C1 segment of cervical spinal cord (tissue), 14 donors: ENCODE measurements around the gene ASB15.
"Not testable (repeated sequence)": the region's sequence is repeated elsewhere in the genome, so short reads cannot be mapped to it uniquely, and the experiment has no call there.

Experiments used
- DNase-seq, 14 donors: peaks; one replicate each; lab custom pipeline; 2025; lab: John Stamatoyannopoulos, UW

The ASB15 gene

DNA sequence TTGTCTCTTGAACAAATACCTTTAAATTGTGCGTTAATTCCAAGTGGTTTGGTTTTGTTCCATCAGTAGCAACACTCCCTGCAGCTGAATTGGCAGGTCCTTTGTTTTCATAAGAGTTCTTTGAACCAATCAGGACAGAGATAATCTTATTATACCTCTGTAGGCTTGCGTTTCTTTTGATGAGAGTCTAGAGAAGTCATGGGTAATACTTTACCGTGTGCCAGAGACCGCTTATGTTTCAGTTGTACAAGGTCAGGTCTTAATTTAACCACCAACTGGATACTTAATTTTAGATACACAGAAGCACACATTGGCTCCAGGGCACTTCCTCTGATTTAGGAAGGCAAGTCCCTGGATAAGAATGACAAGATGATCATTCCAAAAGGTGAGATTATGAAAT is at the start of gene ASB15:
Gene ASB15, plus strand, starts transcription at position 292 of the 400 bp plus-strand sequence. CDS start 12,682 bp downstream, outside the sequence.
- DNase-seq: peak in 1 of 14 donors; percentile 2

DNA sequence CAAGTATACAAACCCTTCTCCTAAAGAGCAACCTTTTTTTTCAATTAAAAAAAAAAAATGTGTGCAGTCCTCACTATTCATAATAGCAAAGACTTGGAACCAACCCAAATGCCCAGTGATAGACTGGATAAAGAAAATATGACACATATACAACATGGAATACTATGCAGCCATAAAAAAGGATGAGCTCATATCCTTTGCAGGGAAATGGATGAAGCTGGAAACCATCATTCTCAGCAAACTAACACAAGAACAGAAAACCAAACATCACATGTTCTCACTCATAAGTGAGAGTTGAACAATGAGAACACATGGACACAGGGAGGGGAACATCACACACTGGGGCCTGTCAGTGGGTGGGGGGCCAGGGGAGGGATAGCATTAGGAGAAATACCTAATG is 49.5 kb upstream of the ASB15 start:
- DNase-seq: not testable (repeated sequence)

DNA sequence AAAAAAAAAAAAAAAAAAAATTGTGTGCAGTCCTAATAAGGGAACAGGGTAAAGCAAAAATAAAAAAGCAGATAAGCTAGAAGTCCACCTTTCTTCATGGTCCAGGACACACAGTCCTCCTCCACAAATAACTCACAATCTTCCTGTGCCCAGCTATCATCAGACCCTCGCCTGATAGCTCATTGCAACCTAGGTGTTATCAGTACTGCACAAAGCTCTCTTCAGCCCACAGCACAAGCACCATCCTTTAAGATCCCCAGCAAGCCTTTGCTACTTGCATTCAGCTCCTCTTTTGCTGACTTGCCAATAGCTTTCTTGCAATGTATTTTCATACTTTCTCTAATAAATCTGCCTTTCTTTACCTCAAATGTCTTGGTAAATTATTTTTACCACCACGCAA is 49.0 kb upstream of the ASB15 start:
- DNase-seq: no peak

DNA sequence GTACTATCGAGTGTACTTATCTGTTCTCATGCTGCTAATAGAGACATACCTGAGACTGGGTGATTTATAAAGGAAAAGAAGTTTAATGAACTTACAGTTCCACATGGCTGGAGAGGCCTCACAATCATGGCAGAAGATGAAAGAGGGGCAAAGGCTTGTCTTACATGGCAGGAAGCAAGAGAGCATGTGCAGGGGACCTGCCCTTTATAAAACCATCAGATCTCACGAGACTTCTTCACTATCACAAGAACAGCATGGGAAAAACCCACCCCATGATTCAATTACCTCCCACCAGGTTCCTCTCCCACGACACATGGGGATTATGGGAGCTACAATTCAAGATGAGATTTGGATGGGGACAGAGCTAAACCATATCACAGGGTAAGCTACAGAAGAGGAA is 48.5 kb upstream of the ASB15 start:
- no peak for DNase-seq

DNA sequence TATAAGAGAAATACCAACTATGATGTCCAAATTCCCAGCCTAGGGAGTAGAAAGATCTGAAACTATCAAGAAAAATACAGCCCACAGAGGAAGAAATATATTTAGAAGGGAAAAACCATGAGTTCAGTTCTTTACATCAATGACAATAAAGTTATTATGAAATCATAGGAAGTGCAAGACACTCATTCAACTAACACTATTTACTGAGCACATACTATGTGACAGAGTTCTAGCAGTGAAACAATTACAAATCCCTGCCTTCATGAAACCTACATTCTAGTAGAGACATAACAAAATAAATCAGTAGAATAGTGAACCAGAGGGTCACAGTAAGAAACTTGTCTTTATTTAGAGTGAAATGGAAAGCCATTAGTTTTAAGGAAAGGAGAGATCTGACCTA is 46.1 kb upstream of the ASB15 start:
- no peak for DNase-seq

DNA sequence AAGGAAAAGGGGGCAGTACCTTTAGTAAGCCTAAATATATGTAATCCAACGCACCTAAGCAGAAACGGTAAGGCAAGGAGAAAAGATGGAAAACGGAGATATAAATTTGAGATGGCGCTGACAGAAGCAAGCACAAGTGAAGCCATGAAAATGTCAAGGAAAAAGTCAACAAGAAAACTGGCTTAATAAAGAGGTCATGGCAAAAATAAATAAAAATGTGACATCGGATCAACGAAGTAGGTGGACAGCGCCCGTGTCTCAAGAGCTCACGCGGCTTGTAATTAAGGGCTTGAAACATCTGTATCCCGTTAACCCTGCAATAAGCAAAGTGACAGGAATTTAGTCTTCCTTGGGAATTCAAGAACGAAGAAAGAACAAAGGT is 44.6 kb upstream of the ASB15 start:
- DNase-seq: no peak

DNA sequence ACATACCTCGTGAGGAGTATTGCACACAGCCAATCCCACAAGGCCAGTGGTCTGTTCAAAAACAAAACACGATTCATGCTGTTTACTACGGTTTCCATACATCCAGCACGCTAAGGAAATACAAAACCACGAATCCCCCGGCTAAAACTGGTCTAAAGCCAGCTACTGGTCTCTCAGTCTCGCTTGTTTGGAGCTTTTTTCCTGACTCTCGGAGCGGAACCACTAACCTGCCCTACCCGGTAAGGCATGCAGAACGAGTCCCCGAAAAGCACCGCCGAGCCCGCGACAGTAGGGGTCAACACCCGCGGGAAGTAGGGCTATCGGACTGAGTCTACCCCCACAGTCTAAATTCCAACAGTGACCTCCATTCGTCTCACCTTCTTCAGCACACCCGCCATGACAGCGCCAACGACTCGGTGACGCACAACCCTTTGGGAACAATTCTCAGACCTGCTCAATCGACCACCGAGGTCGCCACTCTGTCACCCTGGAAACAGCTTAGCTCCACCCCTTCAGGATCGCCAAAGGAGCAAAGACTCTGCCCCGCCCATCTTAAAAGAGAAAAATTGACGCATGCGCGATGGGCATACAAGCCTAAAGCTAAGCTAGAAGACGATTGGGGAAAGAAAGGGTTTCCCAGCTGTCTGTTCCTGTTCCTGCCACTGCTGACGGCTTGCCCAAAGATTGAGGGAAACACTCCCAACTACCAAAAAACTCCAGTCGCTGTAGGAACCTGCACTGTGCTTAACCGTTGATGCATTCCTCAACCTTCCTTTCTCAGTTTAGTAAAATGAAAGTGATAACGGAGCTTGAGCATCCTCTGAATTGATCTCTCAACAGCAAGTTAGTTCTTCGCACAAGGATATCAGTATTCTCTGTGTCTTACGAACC is 44.0 kb upstream of the ASB15 start, which contains the start of gene NDUFA5:
Gene NDUFA5, minus strand, starts transcription at position 421 of the 891 bp plus-strand sequence. Its CDS starts 23 bp downstream, at position 398.
- DNase-seq: peak; percentile 60 to 99 (median 96)

DNA sequence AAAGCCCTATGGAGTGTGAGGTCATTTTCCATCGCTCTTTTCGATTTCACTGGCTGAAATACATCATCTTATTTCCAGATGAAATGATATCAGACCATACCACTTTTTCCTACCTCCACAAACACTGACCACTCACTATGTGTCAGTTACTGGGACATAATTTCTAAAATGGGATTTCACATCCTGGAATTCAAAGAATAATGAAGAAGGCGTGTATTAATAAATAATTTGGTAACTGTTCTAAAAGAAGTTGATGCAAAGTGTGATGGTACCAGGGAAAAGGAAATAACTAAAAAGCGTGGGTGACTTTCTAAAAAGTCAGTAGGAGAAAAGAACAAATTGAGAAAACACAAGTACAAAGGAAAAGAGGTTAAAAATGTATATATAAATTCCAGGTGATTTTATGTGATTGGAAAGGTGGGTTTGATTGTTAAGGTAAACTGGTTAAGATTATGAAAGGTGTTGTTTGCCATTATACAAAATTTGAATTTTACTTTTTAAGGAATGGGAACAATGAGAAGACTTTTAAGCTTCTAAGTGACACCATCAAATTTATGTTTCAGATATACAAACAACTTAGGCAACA is 43.2 kb upstream of the ASB15 start:
- no peak for DNase-seq

DNA sequence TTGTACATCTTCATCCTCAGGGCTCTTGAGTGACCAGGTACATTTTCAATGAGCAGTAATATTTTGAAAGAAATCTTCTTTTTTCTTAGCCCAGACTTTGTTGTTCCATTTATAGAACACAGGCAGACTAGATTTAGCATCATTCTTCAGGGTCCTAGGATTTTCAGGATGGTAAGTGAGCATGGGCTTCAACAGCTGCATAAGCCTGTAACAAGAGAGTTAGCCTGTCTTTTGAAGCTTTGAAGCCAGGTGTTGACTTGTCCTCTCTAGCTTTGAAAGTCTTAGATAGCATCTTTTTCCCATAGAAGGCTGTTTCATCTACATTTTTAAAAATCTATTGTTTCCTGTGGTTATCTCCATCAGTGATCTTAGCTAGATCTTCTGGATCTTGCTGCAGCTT is 39.5 kb upstream of the ASB15 start:
- no peak for DNase-seq

DNA sequence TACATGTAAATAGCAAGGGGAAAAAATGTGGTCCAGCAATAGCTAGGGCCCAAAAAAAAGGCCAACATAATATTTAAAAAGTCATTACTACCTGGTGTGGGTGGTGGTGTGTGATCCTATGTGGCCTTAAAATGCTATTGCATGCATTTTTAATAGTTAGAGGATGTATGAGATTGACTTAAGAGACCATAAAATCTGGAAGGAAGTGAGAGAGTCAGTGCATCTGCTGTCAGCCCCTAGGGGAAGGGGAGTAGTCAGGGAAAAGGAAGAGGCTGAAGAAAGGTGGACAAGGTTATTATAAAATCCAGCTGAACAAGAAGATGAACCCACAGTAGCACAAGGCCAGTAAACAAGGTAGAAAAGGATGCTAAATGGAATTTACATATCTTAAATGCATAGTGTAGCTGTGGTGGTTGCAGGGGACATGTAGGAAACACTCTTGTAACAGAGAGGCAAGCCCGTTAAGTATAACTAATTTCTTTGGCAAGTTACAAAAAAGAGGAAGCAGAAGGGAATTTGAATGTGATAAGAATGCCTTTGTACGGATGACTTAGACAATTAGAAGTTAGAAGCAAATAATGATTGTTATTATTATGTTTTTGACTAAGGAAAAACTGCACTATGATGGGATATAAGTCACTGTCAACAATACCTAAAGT is 32.1 kb upstream of the ASB15 start:
- no peak for DNase-seq

DNA sequence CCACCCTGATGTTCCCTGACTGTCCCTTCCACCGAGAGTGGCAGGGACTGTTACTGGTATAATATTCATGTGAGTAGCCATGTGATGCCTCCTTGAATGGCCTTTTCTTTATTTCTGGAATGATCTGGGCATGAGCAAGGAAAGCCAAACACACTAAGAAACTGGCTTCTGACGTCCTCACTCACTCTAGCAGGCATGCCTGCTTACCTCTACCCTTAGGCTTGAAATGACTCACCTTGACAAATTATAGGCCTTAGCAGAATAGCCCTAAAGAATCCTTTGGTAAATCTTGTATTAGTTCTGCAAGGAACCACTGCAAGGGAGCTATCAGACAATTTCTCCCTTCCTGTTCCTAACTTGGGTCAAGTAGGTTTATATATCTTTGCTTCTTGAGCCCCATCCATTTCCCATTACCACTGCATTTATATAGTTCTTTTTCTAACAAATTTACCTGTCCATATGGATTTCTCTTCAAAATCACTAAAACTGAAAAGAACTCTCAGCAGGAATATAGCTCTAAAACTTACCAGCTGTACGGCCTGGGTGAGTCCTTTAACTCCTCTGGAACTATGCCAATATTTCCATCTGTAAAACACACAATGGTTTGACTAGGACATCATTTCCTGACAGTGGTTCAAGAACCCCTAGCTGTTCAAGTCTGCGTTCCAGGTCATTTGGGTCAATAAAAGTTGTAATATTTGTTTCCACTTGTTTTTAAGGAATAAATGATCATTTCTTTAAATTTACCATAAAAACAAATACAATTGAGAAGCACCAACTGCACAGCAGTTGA is 31.0 kb upstream of the ASB15 start:
- no peak for DNase-seq

DNA sequence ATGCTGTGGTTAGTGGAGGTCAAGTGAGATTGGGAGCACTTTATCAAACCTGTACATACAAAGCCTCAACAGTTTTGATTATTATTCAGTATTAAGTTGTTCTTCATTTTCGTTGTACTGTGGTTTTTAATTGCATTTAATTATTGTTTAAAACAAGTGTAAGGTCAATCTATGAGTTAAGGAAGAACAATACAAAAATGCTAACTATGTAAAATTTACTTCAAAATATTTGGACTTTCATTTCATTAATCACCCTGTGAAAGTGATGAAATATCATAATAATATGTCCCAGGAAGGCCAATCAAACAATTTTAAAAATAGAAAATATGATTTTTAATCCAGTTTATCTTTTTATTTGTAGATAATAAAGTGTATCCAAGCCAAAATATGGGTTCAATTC is 30.4 kb upstream of the ASB15 start:
- DNase-seq: no peak

DNA sequence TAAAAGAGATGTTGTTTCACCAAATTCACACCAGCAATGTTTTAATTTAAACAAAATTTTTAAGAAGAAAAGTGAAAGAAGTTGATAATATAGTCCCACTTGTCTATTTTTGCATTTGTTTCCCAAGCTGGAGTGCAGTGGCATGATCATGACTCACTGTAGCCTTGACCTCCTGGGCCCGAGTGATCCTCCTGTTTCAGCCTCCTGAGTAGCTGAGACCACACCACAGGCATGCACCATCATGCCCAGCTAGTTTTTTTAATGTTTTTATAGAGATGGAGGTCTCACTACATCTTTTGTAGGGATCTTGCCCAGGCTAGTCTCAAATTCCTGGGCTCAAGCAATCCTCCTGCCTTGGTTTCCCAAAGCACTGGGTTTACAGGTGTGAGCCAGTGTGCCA is 29.9 kb upstream of the ASB15 start:
- no peak for DNase-seq

DNA sequence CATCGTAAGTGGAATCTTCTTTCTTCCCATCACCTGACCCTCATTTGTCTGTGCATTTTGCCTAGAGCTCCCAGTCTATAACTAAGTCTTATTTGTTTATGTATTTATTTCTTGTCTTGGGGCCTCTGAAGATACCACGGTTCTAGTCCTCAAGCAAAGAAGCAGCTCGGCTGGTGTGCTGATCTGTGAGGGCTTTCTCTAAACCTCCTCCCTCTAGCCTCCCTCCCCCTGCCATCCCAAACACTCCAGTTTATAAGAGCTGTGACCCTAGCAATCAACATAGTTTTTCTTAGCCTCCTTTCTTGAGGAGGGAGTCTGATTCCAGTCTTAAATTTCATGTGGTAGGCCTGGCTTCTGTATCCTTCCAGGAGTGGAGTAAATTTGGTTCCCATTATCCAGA is 28.3 kb upstream of the ASB15 start:
- DNase-seq: no peak

DNA sequence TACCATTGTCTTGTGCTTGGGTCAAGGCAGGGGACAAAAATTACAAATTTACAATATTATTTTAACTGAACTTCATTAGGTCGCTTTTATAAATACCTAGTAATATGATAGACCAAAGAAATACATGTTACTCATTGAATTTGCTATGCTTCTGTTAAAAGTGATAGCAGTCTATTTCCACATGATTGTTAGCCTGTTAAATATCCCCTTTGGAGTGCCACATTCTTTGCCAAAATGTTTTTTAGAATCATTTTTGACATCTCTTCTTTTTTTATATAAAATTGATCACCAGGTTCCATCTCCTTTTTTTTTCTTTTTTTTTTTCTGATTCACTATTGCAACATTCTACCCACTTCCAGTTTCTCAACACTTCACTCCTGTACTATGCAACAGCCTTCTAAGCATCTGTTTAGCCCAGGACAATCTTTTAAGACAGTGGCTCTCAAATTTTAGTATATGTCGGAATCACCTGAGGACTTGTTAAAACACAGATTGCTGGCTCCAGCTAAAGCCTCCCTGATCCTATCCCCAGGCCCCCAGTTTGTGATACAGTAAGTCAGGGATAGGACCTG is 27.6 kb upstream of the ASB15 start:
- DNase-seq: no peak

DNA sequence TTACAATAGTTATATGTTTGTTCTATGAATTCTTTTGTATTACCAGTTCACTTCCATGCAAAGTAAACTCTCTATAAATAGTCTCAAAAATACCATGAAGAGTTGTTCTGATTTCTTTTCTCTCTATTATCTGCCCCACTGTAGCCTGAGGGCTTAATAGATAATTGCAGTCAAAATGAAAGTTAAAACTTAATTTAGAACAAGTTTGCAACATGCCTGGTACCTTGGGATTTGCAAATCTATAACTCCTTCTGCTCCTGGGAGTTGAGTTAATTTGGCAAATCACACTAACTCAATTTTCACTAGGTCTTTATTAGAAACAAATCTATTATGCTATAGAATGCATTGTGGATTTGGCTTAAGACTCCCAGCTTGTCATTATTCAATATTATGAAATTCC is 22.2 kb upstream of the ASB15 start:
- no peak for DNase-seq

DNA sequence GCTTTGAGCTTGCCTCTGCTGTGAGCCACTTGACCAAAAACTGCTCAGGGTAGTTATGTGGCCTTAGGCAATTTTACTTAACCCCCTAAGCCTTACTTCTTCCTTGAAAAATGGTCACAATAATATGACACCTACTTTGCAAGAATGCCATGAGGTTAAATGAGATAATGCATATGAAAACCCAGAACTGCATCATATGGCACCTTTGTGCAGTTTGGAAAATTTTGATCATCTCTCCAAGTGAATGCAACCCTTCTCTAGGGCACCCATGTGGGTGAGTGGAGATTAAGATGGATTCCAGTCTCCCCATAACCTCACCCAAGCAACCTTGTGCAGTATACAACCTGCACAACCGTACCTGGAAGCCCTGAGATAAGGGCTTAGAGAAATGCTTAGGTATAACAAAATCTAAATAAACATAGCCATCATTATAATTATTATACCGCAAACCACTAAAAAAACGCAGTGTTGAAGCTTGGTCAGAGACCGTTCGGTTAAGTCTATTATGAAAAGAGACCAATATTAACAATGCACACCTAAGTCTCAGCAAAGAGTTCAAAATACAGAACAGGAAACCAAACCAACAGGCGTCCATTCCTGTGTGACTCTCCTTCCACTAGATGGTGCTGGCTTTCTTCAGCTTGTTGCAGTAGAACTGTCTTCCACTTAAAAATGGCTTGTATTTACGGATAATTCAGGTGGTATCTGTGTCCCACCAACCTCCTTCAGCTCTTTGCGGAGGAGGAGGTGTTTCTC is 21.0 kb upstream of the ASB15 start:
- peak in 1 of 14 donors; percentile 1 for DNase-seq

DNA sequence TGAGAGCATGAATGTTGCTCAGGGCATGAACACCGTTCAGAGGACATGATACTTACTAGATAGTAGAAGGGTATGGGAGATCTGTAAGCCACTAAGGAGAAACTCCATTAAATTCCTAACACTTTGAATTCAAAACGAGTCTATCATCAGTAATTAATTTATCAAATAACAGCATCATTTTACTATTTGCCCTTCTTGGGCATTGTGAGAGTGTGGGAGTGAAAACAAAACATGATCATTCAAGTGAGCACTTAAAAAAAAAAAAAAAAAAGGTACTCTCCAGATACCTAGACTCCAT is 20.5 kb upstream of the ASB15 start:
- DNase-seq: no peak

DNA sequence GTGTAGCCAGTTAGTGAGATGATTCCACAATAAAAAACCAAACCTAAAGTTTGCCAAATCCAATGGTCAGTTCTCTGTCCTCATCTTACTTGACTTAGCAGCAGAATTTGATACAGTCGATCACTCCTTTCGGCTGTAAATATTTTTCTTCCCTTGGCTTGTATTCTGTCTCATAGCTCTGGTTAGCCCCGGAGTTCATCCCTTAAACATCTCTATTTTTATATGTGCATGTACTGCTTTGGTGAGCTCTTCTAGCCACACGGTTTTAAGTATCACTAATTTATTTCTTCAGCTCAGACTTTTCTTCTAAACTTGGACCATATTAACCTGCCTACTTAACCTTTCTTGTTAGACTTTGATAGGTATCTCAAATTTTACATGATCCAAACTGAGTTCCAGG is 17.8 kb upstream of the ASB15 start:
- DNase-seq: no peak

DNA sequence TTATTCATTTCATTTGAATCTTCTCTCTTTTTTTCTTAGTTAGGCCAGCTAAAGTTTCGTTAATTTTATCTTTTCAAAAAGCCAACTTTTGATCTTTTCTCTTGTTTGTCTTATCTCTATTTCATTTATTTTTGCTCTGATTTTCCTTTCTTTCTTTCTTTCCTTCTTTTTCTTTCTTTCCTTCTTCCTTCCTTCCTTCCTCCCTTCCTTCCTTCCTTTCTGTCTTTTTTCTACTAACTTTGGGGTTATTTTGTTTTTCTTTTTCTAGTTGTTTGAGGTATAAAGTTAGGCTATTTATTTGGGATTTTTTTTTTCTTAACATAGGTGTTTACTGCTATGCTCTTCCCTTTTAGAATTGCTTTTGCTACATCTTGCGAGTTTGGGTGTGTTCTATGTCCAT is 13.2 kb upstream of the ASB15 start:
- DNase-seq: no peak

DNA sequence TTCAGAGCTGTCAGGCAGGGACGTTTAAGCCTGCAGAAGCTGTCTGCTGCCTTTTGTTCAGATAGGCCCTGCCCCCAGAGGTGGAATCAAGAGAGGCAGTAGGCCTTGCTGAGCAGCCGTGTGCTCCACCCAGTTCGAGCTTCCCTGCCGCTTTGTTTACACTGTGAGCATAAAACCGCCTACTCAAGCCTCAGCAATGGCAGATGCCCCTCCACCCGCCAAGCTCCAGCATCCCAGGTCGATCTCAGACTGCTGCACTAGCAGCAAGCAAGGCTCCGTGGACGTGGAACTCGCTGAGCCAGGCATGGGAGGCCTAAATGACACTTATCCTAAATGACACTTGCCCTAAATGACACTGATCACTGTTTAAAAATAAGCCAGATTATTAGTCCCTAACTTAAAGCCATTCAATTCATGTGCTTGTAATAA is 6.8 kb upstream of the ASB15 start:
- DNase-seq: no peak
